Lower leg skin (tissue), 3 donors: ENCODE data around the gene EIF4EBP2.

Experiments used
- POLR2A ChIP-seq, 2 donors: fragments of 450-650 bp; IDR thresholded peaks; one replicate each; pipeline ENCODE4 v1.6.1; 2016 to 2017; ENCODE audit warnings: antibody characterized with exemption in 2 of 2, mild to moderate bottlenecking in 1 of 2, moderate library complexity in 1 of 2
- TF ChIP-seq, protein P1 (sequence below), 3 donors: fragments of 450-650 bp; IDR thresholded peaks; one replicate each; pipeline ENCODE4 v1.5.1; 2016; ENCODE audit warnings: antibody characterized with exemption in 3 of 3, mild to moderate bottlenecking in 3 of 3, moderate library complexity in 2 of 3

DNA sequence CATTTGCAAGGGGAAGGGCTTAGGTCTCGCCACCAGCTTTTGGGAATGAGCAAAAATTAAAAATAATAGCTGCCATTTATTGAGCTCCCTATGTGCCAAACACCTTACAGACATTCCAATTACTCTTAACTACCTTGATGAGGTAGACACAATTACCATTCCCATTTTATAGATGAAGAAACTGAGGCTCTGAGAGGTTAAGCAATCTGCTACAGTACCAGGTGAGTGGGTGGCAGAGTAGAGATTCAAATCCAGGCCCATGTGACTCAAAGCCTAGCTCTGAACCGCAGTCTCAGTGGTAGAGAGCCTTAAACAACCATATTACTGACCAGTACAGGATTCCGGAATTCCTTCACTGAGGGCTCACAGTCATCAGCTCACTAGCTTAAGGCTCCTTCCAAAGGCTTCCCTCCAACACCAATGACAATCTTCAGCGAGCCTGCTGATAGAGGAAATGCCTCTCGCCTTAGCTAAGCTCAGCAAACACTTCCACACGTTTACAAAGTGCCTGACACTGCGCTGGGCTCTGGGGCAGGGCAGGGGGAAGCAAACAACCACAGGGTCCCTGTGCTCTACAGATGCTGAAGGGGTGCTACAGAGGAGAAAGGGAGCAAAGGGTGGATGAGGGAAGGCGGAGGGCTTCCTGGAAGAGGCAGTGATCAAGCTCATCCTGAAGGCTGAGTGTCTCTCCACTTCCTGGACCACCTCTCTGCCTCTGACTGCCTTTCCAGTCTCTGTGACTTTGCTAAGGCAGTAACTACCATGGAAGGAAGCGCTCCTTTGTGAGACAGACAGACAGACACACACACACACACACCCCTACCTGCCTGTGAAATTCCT, 28.9 kb upstream of the EIF4EBP2 start:
- TF ChIP-seq, protein P1, sequence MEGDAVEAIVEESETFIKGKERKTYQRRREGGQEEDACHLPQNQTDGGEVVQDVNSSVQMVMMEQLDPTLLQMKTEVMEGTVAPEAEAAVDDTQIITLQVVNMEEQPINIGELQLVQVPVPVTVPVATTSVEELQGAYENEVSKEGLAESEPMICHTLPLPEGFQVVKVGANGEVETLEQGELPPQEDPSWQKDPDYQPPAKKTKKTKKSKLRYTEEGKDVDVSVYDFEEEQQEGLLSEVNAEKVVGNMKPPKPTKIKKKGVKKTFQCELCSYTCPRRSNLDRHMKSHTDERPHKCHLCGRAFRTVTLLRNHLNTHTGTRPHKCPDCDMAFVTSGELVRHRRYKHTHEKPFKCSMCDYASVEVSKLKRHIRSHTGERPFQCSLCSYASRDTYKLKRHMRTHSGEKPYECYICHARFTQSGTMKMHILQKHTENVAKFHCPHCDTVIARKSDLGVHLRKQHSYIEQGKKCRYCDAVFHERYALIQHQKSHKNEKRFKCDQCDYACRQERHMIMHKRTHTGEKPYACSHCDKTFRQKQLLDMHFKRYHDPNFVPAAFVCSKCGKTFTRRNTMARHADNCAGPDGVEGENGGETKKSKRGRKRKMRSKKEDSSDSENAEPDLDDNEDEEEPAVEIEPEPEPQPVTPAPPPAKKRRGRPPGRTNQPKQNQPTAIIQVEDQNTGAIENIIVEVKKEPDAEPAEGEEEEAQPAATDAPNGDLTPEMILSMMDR (IDR thresholded peaks at IDR 0.05): no peak
- TF ChIP-seq POLR2A (IDR thresholded peaks at IDR 0.05): no peak
